OCI-LY1 (cell line): ENCODE results near the gene SFXN2.
A peak's percentile ranks its signal among the peaks of the same experiment; 100 is the strongest.

ENCODE experiments used
- H2AFZ ChIP-seq: fragments of 200-600 bp; sonication (generic), shearing (Covaris generic); 2 replicates; pipeline ENCODE4 v1.6.0; 2014; ENCODE audit warnings: antibody characterized with exemption, mild to moderate bottlenecking, low read length
- H3F3A ChIP-seq: fragments of 200-600 bp; sonication (generic), shearing (Covaris generic); 2 replicates; pipeline ENCODE4 v1.6.0; 2014; ENCODE audit warnings: mild to moderate bottlenecking, antibody characterized with exemption, low read length, moderate library complexity; ENCODE audit not compliant: insufficient read depth
- H3K27ac ChIP-seq: fragments of 200-600 bp; sonication (generic); 2 replicates; pipeline ENCODE4 v1.5.1; 2014; ENCODE audit warnings: low read length, mixed run types, mild to moderate bottlenecking, low read depth; ENCODE audit not compliant: poor library complexity, severe bottlenecking
- H3K27me3 ChIP-seq: fragments of 200-600 bp; sonication (generic); 2 replicates; pipeline ENCODE4 v1.6.0; 2014; ENCODE audit warnings: antibody characterized with exemption, mild to moderate bottlenecking, low read length, moderate library complexity; ENCODE audit not compliant: insufficient read depth
- H3K36me3 ChIP-seq: fragments of 200-600 bp; sonication (generic); 2 replicates; pipeline ENCODE4 v1.6.1; 2014; ENCODE audit warnings: mild to moderate bottlenecking, antibody characterized with exemption, low read length, moderate library complexity, mixed read lengths; ENCODE audit not compliant: insufficient read depth
- H3K4me1 ChIP-seq: fragments of 200-600 bp; sonication (generic); 2 replicates; pipeline ENCODE4 v1.5.1; 2014; ENCODE audit warnings: mild to moderate bottlenecking, low read length, moderate library complexity; ENCODE audit not compliant: insufficient read depth, severe bottlenecking
- H3K4me2 ChIP-seq: fragments of 200-600 bp; sonication (generic), shearing (Covaris generic); 2 replicates; pipeline ENCODE4 v1.6.1; 2014; ENCODE audit warnings: low read length
- H3K4me3 ChIP-seq: fragments of 200-600 bp; sonication (generic); 2 replicates; pipeline ENCODE4 v1.5.1; 2014; ENCODE audit warnings: low read length, low read depth, mild to moderate bottlenecking, mixed read lengths; ENCODE audit not compliant: poor library complexity, severe bottlenecking
- H3K79me2 ChIP-seq: fragments of 200-600 bp; shearing (Covaris generic); 2 replicates; pipeline ENCODE4 v1.6.1; 2016; ENCODE audit warnings: mixed run types, low read length, mixed read lengths; ENCODE audit not compliant: insufficient read depth
- H3K9ac ChIP-seq: fragments of 200-600 bp; sonication (generic), shearing (Covaris generic); 2 replicates; pipeline ENCODE4 v1.6.1; 2014; ENCODE audit warnings: mild to moderate bottlenecking, low read length, mixed read lengths
- H3K9me2 ChIP-seq: fragments of 200-600 bp; sonication (generic), shearing (Covaris generic); 2 replicates; pipeline ENCODE4 v1.6.1; 2014; ENCODE audit warnings: low read depth, mild to moderate bottlenecking, low read length, mixed read lengths
- H3K9me3 ChIP-seq: fragments of 200-600 bp; shearing (Covaris generic); 2 replicates; pipeline ENCODE4 v1.6.1; 2014; ENCODE audit warnings: low read length, mixed read lengths
- H4K20me1 ChIP-seq: fragments of 200-600 bp; sonication (generic), shearing (Covaris generic); 2 replicates; pipeline ENCODE4 v1.6.0; 2016; ENCODE audit warnings: mild to moderate bottlenecking, low read length; ENCODE audit not compliant: insufficient read depth
- EZH2 ChIP-seq: fragments of 200-600 bp; sonication (generic), shearing (Covaris generic); IDR thresholded peaks from 2 replicates; pipeline ENCODE4 v1.8.0; 2017; ENCODE audit warnings: borderline replicate concordance, mixed run types, mild to moderate bottlenecking, antibody characterized with exemption, low read length, moderate library complexity, mixed read lengths
- TF ChIP-seq, protein P1 (sequence below): fragments of 200-600 bp; sonication (generic), shearing (Covaris generic); IDR thresholded peaks from 2 replicates; pipeline ENCODE4 v1.5.1; 2017; ENCODE audit warnings: mild to moderate bottlenecking, antibody characterized with exemption, low read length, moderate library complexity, mixed read lengths

Gene SFXN2

DNA sequence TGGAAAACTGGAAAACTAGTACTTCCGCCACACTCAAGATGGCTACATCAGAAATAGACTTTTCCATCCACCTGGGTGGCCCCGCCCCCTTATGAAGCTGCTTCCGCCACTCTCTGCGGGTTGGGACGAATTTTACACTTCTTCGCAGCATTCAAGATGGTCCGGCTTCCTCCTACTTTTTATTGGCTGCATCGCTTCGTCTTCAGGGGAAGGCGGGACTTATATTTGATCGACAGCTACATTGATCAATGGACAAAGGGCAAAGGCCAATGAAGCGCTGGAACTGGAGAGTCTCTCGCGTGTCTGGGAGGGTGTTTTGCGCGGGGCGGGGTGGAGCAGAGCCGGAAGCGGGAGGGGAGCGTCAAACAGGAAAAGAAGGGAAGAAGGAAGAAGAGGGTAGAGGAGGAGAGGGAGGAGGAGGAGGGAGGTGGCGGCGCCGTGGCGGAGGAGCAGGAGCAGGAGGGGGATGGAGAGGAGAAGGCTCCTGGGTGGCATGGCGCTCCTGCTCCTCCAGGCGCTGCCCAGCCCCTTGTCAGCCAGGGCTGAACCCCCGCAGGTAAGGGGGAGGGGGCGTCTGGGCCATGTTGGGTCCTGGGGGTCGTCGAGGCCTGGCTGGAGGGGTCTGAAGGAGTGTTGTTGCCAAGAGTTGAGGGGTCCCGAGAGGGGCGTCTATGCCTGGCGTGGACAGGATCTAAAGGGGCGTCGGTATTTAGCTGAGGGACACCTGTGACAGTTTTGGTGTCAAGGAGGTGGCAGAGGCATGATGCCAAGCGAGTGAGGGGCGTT, 29.3 kb downstream of the SFXN2 start, which contains the start of gene WBP1L:
Gene WBP1L (plus strand): TSS at position 361 of the 786 bp plus-strand sequence. CDS start 106 bp downstream, at position 467.
- peak within 1 kb of the TSS; percentile 87 for H3K4me3 ChIP-seq
- peak within 1 kb of the TSS; percentile 87 for H3K4me2 ChIP-seq
- H3K4me1 ChIP-seq = peaks cover 25% of the 10 kb centered on the region
- peak within 1 kb of the TSS; percentile 91; the same call in 1 of the 2 replicates for H2AFZ ChIP-seq
- no peaks in the 10 kb centered on the region for H3K9me2 ChIP-seq
- H3K27me3 ChIP-seq = no peaks in the 10 kb centered on the region
- TF ChIP-seq, protein P1, sequence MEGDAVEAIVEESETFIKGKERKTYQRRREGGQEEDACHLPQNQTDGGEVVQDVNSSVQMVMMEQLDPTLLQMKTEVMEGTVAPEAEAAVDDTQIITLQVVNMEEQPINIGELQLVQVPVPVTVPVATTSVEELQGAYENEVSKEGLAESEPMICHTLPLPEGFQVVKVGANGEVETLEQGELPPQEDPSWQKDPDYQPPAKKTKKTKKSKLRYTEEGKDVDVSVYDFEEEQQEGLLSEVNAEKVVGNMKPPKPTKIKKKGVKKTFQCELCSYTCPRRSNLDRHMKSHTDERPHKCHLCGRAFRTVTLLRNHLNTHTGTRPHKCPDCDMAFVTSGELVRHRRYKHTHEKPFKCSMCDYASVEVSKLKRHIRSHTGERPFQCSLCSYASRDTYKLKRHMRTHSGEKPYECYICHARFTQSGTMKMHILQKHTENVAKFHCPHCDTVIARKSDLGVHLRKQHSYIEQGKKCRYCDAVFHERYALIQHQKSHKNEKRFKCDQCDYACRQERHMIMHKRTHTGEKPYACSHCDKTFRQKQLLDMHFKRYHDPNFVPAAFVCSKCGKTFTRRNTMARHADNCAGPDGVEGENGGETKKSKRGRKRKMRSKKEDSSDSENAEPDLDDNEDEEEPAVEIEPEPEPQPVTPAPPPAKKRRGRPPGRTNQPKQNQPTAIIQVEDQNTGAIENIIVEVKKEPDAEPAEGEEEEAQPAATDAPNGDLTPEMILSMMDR = no peak
- TF ChIP-seq EZH2 = no peak
- peaks cover 24% of the 10 kb centered on the region for H3K79me2 ChIP-seq
- H3K27ac ChIP-seq = peak within 1 kb of the TSS; percentile 55
- no peaks in the 10 kb centered on the region for H4K20me1 ChIP-seq
- no peaks in the 10 kb centered on the region for H3K9me3 ChIP-seq
- H3K36me3 ChIP-seq = no peaks in the 10 kb centered on the region; the same call in 1 of the 2 replicates
- H3F3A ChIP-seq = no peaks in the 10 kb centered on the region
- peak within 1 kb of the TSS; percentile 81 for H3K9ac ChIP-seq

DNA sequence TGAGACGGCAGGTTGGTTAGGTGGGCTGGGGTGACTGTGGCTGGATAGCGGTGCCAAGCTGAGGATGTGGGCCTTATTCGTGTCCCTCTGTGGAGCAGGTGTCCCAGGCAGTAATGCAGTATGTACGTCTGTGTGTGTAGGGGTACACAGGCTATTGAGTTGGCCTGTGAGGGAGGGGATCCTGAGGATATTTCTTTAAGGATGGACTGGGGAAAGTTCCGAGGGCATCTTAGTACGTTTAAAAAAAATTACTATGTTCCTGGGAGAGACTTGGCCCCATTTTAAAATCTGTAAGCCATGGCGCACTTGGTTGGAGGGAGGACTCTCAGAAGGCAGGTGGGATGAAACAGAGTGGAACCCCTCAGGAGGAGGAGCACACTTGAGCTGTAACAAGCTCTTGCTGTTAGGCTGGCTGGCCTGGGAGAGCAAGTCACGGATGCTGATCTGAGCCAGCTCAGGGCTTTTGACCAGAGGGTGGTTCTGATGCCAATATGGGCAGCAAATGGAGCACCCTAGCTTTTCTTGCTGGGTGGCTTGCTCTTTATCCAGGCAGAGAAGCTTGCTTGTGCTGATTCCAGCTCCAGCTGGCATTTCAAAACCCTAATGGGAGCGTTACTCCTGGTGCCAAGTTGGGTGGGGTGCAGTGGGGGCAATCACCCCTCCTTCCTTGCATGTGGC, 30.1 kb downstream of the SFXN2 start:
- no peaks in the 10 kb centered on the region for H3K27me3 ChIP-seq
- H3K9ac ChIP-seq = peak overlapping the region; percentile 81
- H3K36me3 ChIP-seq = no peaks in the 10 kb centered on the region
- peak overlapping the region; percentile 55 for H3K27ac ChIP-seq
- H3K79me2 ChIP-seq = peaks cover 24% of the 10 kb centered on the region
- H3F3A ChIP-seq = no peaks in the 10 kb centered on the region
- no peaks in the 10 kb centered on the region for H3K9me3 ChIP-seq
- H4K20me1 ChIP-seq = no peaks in the 10 kb centered on the region
- peak overlapping the region; percentile 87 for H3K4me3 ChIP-seq
- no peak for TF ChIP-seq EZH2
- H3K4me1 ChIP-seq = peaks cover 25% of the 10 kb centered on the region
- no peak overlapping the region for H2AFZ ChIP-seq
- peak overlapping the region; percentile 87 for H3K4me2 ChIP-seq
- no peaks in the 10 kb centered on the region for H3K9me2 ChIP-seq

DNA sequence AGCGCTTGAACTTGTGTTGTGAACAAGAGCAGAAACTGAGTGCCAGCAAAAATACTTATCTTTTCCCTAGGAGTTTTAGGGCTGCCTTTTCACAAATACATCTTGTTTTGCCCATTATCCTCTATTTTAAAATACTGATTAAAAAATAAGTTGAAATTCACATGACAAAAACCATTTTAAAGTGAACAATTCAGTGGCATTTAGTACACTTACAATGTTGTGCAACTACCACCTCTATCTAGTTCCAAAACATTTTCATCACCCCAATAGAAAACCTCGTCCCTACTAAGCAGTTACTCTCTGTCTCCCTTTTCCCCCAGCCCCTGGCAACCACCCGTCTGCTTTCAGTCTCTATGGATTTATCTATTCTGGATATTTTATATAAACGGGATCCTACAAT, 30.7 kb downstream of the SFXN2 start:
- peaks cover 24% of the 10 kb centered on the region for H3K79me2 ChIP-seq

More for the DNA sequence above, 30.7 kb downstream of the SFXN2 start:
- no peaks in the 10 kb centered on the region for H3K36me3 ChIP-seq
- peak overlapping the region; percentile 87 for H3K4me2 ChIP-seq
- H3K27me3 ChIP-seq = no peaks in the 10 kb centered on the region
- H4K20me1 ChIP-seq = no peaks in the 10 kb centered on the region
- H3K27ac ChIP-seq = peak overlapping the region; percentile 55
- peak overlapping the region; percentile 81; the same call in 1 of the 2 replicates for H3K9ac ChIP-seq
- no peaks in the 10 kb centered on the region for H3F3A ChIP-seq
- H3K4me1 ChIP-seq = peaks cover 25% of the 10 kb centered on the region
- H3K4me3 ChIP-seq = peak overlapping the region; percentile 87
- TF ChIP-seq, protein P1 = no peak
- TF ChIP-seq EZH2 = no peak
- no peaks in the 10 kb centered on the region for H3K9me2 ChIP-seq
- no peaks in the 10 kb centered on the region for H3K9me3 ChIP-seq
- no peak overlapping the region for H2AFZ ChIP-seq
